B cell (primary cell): ENCODE results near the gene CBLIF. TPM values are rescaled to one million over a fixed set of nuclear protein-coding genes. Genes with fewer than 3 reads are reported as not detected.

Source experiments
- ATAC-seq: fragments of 200-7000 bp; cut with Tn5 transposase; one replicate; pipeline ENCODE4 v1.10.0; 2021; ENCODE audit warnings: low read depth, mild to moderate bottlenecking, moderate number of reproducible peaks, moderate library complexity
- CTCF ChIA-PET: fragments of 350-600 bp; sonication (Branson Sonifier 250); formaldehyde crosslinking; loops from one replicate; lab custom pipeline; 2021; ENCODE audit warnings: antibody characterized with exemption, inconsistent platforms; lab: Charles Lee
- POLR2A ChIA-PET: fragments of 350-600 bp; sonication (Branson Sonifier 250); formaldehyde crosslinking; loops from one replicate; lab custom pipeline; 2021; ENCODE audit warnings: antibody characterized with exemption; lab: Charles Lee
- DNase-seq: peaks from one replicate; pipeline ENCODE4 v3.0.0; 2013
- H2AFZ ChIP-seq: 2 replicates; pipeline ENCODE4 v1.6.1; 2012; ENCODE audit warnings: mild to moderate bottlenecking, low read depth, low read length; ENCODE audit not compliant: insufficient read depth, poor library complexity, severe bottlenecking
- H3K27ac ChIP-seq, 2 donors: 1 replicate in 1 of 2; 2 replicates in 1 of 2; pipeline ENCODE4 v1.5.1; 2012 to 2013; ENCODE audit warnings: low read length in 2 of 2, mild to moderate bottlenecking in 2 of 2, moderate library complexity in 1 of 2
- H3K27me3 ChIP-seq, 4 experiments: fragments of 200-600 bp in 1 of 4; sonication (generic) in 1 of 4; replicated peaks in 1 of 4; 1 replicate in 2 of 4; 2 replicates in 2 of 4; pipeline versions ENCODE4 v1.6.1 to v1.7.0; 2013 to 2016; ENCODE audit warnings: low read length in 3 of 4, mild to moderate bottlenecking in 2 of 4, mixed read lengths in 1 of 4, moderate library complexity in 1 of 4; ENCODE audit not compliant: insufficient read depth in 4 of 4, control insufficient read depth in 3 of 4; ENCODE audit errors: control extremely low read depth in 1 of 4
- H3K36me3 ChIP-seq, 2 experiments: replicated peaks in 1 of 2; 1 replicate in 1 of 2; 2 replicates in 1 of 2; pipeline versions ENCODE4 v1.6.1 to v1.7.1; 2013; ENCODE audit warnings: low read length in 1 of 2; ENCODE audit not compliant: insufficient read depth in 2 of 2, control insufficient read depth in 1 of 2; ENCODE audit errors: control extremely low read depth in 1 of 2, extremely low read depth in 1 of 2
- H3K4me1 ChIP-seq, 2 donors: fragments of 200-600 bp in 1 of 2; sonication (generic) in 1 of 2; 1 replicate in 1 of 2; 2 replicates in 1 of 2; pipeline versions ENCODE4 v1.5.1 to v1.6.1; 2013 to 2017; ENCODE audit warnings: low read length in 2 of 2; ENCODE audit not compliant: control insufficient read depth in 2 of 2, insufficient read depth in 2 of 2
- H3K4me2 ChIP-seq: replicated peaks from 2 replicates; pipeline ENCODE3; 2012; ENCODE audit warnings: mild to moderate bottlenecking, low read depth, low read length; ENCODE audit not compliant: poor library complexity, severe bottlenecking
- H3K4me3 ChIP-seq, 5 experiments: fragments of 200-600 bp in 1 of 5; sonication (generic) in 1 of 5; 1 replicate in 3 of 5; 2 replicates in 2 of 5; pipeline versions ENCODE4 v1.5.1 to v1.7.0; 2011 to 2016; ENCODE audit warnings: low read length in 4 of 5, mild to moderate bottlenecking in 4 of 5, low read depth in 2 of 5, control low read depth in 1 of 5, moderate library complexity in 1 of 5; ENCODE audit not compliant: insufficient read depth in 1 of 5; ENCODE audit errors: control extremely low read depth in 1 of 5, extremely low read depth in 1 of 5
- H3K79me2 ChIP-seq: fragments of 200-600 bp; sonication (generic); one replicate; pipeline ENCODE4 v1.6.0; 2016; ENCODE audit warnings: low read length; ENCODE audit not compliant: control insufficient read depth, insufficient read depth
- H3K9ac ChIP-seq: fragments of 200-600 bp; sonication (generic); 2 replicates; pipeline ENCODE4 v1.6.1; 2017; ENCODE audit warnings: mild to moderate bottlenecking, low read length, moderate library complexity
- H3K9me3 ChIP-seq, 3 donors: one replicate each; pipeline versions ENCODE4 v1.6.1 to v1.7.1; 2013; ENCODE audit warnings: low read length in 2 of 3; ENCODE audit not compliant: control insufficient read depth in 2 of 3, insufficient read depth in 1 of 3; ENCODE audit errors: control extremely low read depth in 1 of 3
- H4K20me1 ChIP-seq: 2 replicates; pipeline ENCODE4 v1.6.0; 2012; ENCODE audit warnings: mild to moderate bottlenecking, low read length; ENCODE audit not compliant: insufficient read depth, control insufficient read depth, poor library complexity, severe bottlenecking
- H3K27ac Mint-ChIP-seq: one replicate; pipeline ENCODE4 v1.8.0; 2021; ENCODE audit warnings: mixed read lengths
- H3K27me3 Mint-ChIP-seq: one replicate; pipeline ENCODE4 v1.8.0; 2021; ENCODE audit warnings: mixed read lengths
- H3K4me1 Mint-ChIP-seq: one replicate; pipeline ENCODE4 v1.8.0; 2021; ENCODE audit warnings: mixed read lengths
- H3K4me3 Mint-ChIP-seq: one replicate; pipeline ENCODE4 v1.8.0; 2021; ENCODE audit warnings: mixed read lengths
- H3K9me3 Mint-ChIP-seq: one replicate; pipeline ENCODE4 v1.8.0; 2022; ENCODE audit warnings: mixed read lengths; ENCODE audit not compliant: insufficient read depth
- CTCF ChIP-seq: fragments of 200-600 bp; IDR thresholded peaks from one replicate; pipeline ENCODE4 v1.8.0; 2022; ENCODE audit warnings: antibody characterized with exemption, mild to moderate bottlenecking
- EZH2 ChIP-seq: IDR thresholded peaks from 2 replicates; pipeline ENCODE4 v1.6.1; 2012; ENCODE audit warnings: borderline replicate concordance, low read depth, mild to moderate bottlenecking, moderate library complexity, low read length; ENCODE audit not compliant: insufficient read depth, poor library complexity, severe bottlenecking
- WGBS: methylation state at CpG from one replicate; pipeline ENCODE4 v1.1.5; 2013; ENCODE audit warnings: missing lambda C conversion rate; ENCODE audit not compliant: insufficient coverage; 5-methylcytosine and 5-hydroxymethylcytosine counted together
- intact Hi-C: fragments of 100-400 bp; cut with micrococcal nuclease; formaldehyde crosslinking; loops from one replicate; pipeline ENCODE4 v1.10.0; 2022
- polyA plus RNA-seq: library from polyadenylated mRNA; depleted of rRNA; stranded (reverse); fragments of >200 nt; gene quantifications from 2 replicates; pipeline ENCODE4 v1.2.3, GENCODE V29; 2012
- total RNA-seq, 2 donors: library from RNA; stranded (reverse); fragments of 120-200 nt in 1 of 2; gene quantifications; 1 replicate in 1 of 2; 2 replicates in 1 of 2; pipeline versions ENCODE4 v1.2.3 to v1.2.4, GENCODE V29; 2013 to 2022

The CBLIF gene
- total and polyA plus RNA-seq, 2 donors (not counting 1 experiment from before 2014, with no cell fraction given) = not detected

GRCh38 chr11:59859673-59860072, 14.4 kb upstream of the CBLIF start:
- Histone ChIP-seq H3K27ac (no peak overlapping the region), H3K9ac (no peak overlapping the region), H2AFZ (no peak overlapping the region), H3K4me2 (no peak overlapping the region), H3K4me1 (no peaks in the 10 kb centered on the region), H3K79me2 (no peaks in the 10 kb centered on the region), H4K20me1 (no peaks in the 10 kb centered on the region), H3K36me3 (no peaks in the 10 kb centered on the region), H3K4me3 (no peak overlapping the region), H3K9me3 (no peaks in the 10 kb centered on the region), H3K27me3 (no peaks in the 10 kb centered on the region)
- ChIA-PET POLR2A (no interaction called here), CTCF (no interaction called here)
- Mint-ChIP-seq H3K9me3 (no peaks in the 10 kb centered on the region), H3K4me1 (no peaks in the 10 kb centered on the region), H3K4me3 (no peak overlapping the region), H3K27me3 (peaks cover 31% of the 10 kb centered on the region), H3K27ac (no peak overlapping the region)
- DNase-seq (no peak), ATAC-seq (no peak)
- no peak for TF ChIP-seq EZH2
- no peak for TF ChIP-seq CTCF
- intact Hi-C loops = no loop called here

GRCh38 chr11:59857439-59858434, 12.4 kb upstream of the CBLIF start:
- Histone ChIP-seq H3K9ac (no peak overlapping the region), H3K79me2 (no peaks in the 10 kb centered on the region), H2AFZ (no peak overlapping the region), H3K4me3 (no peak overlapping the region), H3K27ac (no peak overlapping the region), H4K20me1 (no peaks in the 10 kb centered on the region), H3K4me1 (no peaks in the 10 kb centered on the region), H3K9me3 (no peaks in the 10 kb centered on the region), H3K36me3 (no peaks in the 10 kb centered on the region), H3K27me3 (no peaks in the 10 kb centered on the region), H3K4me2 (no peak overlapping the region)
- ATAC-seq (no peak), DNase-seq (no peak)
- Mint-ChIP-seq H3K4me3 (no peak overlapping the region), H3K4me1 (no peaks in the 10 kb centered on the region), H3K27ac (no peak overlapping the region), H3K9me3 (no peaks in the 10 kb centered on the region), H3K27me3 (peaks cover 31% of the 10 kb centered on the region)
- ChIA-PET CTCF (no interaction called here), POLR2A (no interaction called here)
- intact Hi-C loops = no loop called here
- WGBS = 88% methylated on average over 4 of the region's 10 CpGs
- TF ChIP-seq EZH2 (no peak), CTCF (no peak)
